ENCODE measurements around the gene IL31.

Gene IL31

GRCh38 chr12:122200541-122201175 lies 26.6 kb upstream of the IL31 start:
- Histone ChIP-seq H3K4me2 (ENCODE audit: low read length) (no peak overlapping the region), H2AFZ (no peak overlapping the region), H3K36me3 (ENCODE audit: control insufficient read depth, insufficient read depth, low read length) (no peaks in the 10 kb centered on the region), H3K79me2 (no peaks in the 10 kb centered on the region), H3K9me3 (ENCODE audit: control insufficient read depth, low read length) (no peaks in the 10 kb centered on the region), H3K4me3 (ENCODE audit: low read depth, low read length) (no peak overlapping the region), H3K9ac (no peak overlapping the region), H3K27ac (no peak overlapping the region), H3K4me1 (no peaks in the 10 kb centered on the region), H3K27me3 (ENCODE audit: control insufficient read depth, insufficient read depth, low read length) (no peaks in the 10 kb centered on the region)
- no peak for TF ChIP-seq CTCF (IDR thresholded peaks at IDR 0.05)

- no peak for TF ChIP-seq CTCF (IDR thresholded peaks at IDR 0.05)
- Histone ChIP-seq H3K4me3 (ENCODE audit: low read depth, low read length) (no peak overlapping the region), H3K9ac (no peak overlapping the region)
Observed at GRCh38 chr12:122199484-122200355, 25.7 kb upstream of the IL31 start.

GRCh38 chr12:122197612-122197966 lies 23.6 kb upstream of the IL31 start:
- Histone ChIP-seq H3K4me1 (no peaks in the 10 kb centered on the region), H3K9ac (no peak overlapping the region), H3K4me2 (ENCODE audit: low read length) (no peak overlapping the region), H2AFZ (no peak overlapping the region), H3K9me3 (ENCODE audit: control insufficient read depth, low read length) (no peaks in the 10 kb centered on the region), H3K36me3 (ENCODE audit: control insufficient read depth, insufficient read depth, low read length) (no peaks in the 10 kb centered on the region), H3K79me2 (no peaks in the 10 kb centered on the region), H3K27ac (no peak overlapping the region), H3K4me3 (ENCODE audit: low read depth, low read length) (no peak overlapping the region), H3K27me3 (ENCODE audit: control insufficient read depth, insufficient read depth, low read length) (no peaks in the 10 kb centered on the region)
- no peak for TF ChIP-seq CTCF (IDR thresholded peaks at IDR 0.05)

More at GRCh38 chr12:122199484-122200355, 25.7 kb upstream of the IL31 start:
- no peak overlapping the region for H3K4me2 ChIP-seq (ENCODE audit: low read length)
- H2AFZ ChIP-seq = no peak overlapping the region
- H3K9me3 ChIP-seq (ENCODE audit: control insufficient read depth, low read length) = no peaks in the 10 kb centered on the region
- H3K79me2 ChIP-seq = no peaks in the 10 kb centered on the region
- H3K27me3 ChIP-seq (ENCODE audit: control insufficient read depth, insufficient read depth, low read length) = no peaks in the 10 kb centered on the region
- no peak overlapping the region for H3K27ac ChIP-seq
- H3K36me3 ChIP-seq (ENCODE audit: control insufficient read depth, insufficient read depth, low read length) = no peaks in the 10 kb centered on the region
- H3K4me1 ChIP-seq = no peaks in the 10 kb centered on the region

- Histone ChIP-seq H3K27me3 (ENCODE audit: control insufficient read depth, insufficient read depth, low read length) (no peaks in the 10 kb centered on the region), H3K9ac (no peak overlapping the region)
- TF ChIP-seq CTCF (IDR thresholded peaks at IDR 0.05) = no peak
Observed at GRCh38 chr12:122195405-122195804, 21.4 kb upstream of the IL31 start.

More at GRCh38 chr12:122195405-122195804, 21.4 kb upstream of the IL31 start:
- no peaks in the 10 kb centered on the region for H3K4me1 ChIP-seq
- no peaks in the 10 kb centered on the region for H3K9me3 ChIP-seq (ENCODE audit: control insufficient read depth, low read length)
- no peak overlapping the region for H3K4me3 ChIP-seq (ENCODE audit: low read depth, low read length)
- H2AFZ ChIP-seq = no peak overlapping the region
- H3K79me2 ChIP-seq = no peaks in the 10 kb centered on the region
- H3K4me2 ChIP-seq (ENCODE audit: low read length) = no peak overlapping the region
- H3K27ac ChIP-seq = no peak overlapping the region
- H3K36me3 ChIP-seq (ENCODE audit: control insufficient read depth, insufficient read depth, low read length) = no peaks in the 10 kb centered on the region
